Upper lobe of left lung (tissue), 4 donors: Measurements from ENCODE around the gene BBS9.
A peak's percentile ranks its signal among the peaks of the same experiment; 100 is the strongest.

Experiments used
- CTCF ChIP-seq, 6 experiments: fragments of 450-650 bp in 4 of 6; fragments of 200-600 bp in 2 of 6; sonication (generic) in 2 of 6; IDR thresholded peaks; one replicate each; pipeline ENCODE4 v1.5.1; 2016 to 2019; ENCODE audit warnings: antibody characterized with exemption in 6 of 6
- EP300 ChIP-seq, 4 donors: sonication (generic); formaldehyde crosslinking; IDR thresholded peaks; one replicate each; pipeline ENCODE4 v1.5.1; 2017; ENCODE audit warnings: antibody characterized with exemption in 4 of 4, control low read depth in 2 of 4
- POLR2A ChIP-seq, 4 donors: fragments of 450-650 bp; IDR thresholded peaks; one replicate each; pipeline ENCODE4 v1.5.1; 2016 to 2017; ENCODE audit warnings: antibody characterized with exemption in 4 of 4, mild to moderate bottlenecking in 2 of 4
- POLR2AphosphoS5 ChIP-seq, 2 donors: sonication (generic); formaldehyde crosslinking; IDR thresholded peaks; one replicate each; pipeline ENCODE4 v1.5.1; 2017; ENCODE audit warnings: antibody characterized with exemption in 2 of 2

- peak in 2 of 6 experiments; percentile 19 to 24 for TF ChIP-seq CTCF (IDR thresholded peaks at IDR 0.05)
- TF ChIP-seq EP300 (IDR thresholded peaks at IDR 0.05), result no peak
- TF ChIP-seq POLR2A (IDR thresholded peaks at IDR 0.05), result no peak
- no peak for TF ChIP-seq POLR2AphosphoS5 (IDR thresholded peaks at IDR 0.05)
Measured at GRCh38 chr7:33423646-33424020, 294.3 kb downstream of the BBS9 start.
